ENCODE data around the gene MSMP. TPM values are rescaled to one million over a fixed set of nuclear protein-coding genes. Genes with fewer than 3 reads are reported as not detected.

MSMP gene
- total RNA-seq, 1 donor from 2014 or later, result not detected

GRCh38 chr9:35732185-35732799, 21.8 kb downstream of the MSMP start, which contains the start of the genes CREB3 and TLN1:
Gene CREB3 (plus strand): TSS chr9:35732666. CDS start chr9:35732773, 107 bp downstream.
Gene TLN1 (minus strand): TSS chr9:35732195. CDS start chr9:35725694, 6,501 bp downstream.
- peaks cover 2% of the 10 kb centered on the region for H3K36me3 ChIP-seq (ENCODE audit: control insufficient read depth, insufficient read depth, low read length)
- TF ChIP-seq, protein P1, sequence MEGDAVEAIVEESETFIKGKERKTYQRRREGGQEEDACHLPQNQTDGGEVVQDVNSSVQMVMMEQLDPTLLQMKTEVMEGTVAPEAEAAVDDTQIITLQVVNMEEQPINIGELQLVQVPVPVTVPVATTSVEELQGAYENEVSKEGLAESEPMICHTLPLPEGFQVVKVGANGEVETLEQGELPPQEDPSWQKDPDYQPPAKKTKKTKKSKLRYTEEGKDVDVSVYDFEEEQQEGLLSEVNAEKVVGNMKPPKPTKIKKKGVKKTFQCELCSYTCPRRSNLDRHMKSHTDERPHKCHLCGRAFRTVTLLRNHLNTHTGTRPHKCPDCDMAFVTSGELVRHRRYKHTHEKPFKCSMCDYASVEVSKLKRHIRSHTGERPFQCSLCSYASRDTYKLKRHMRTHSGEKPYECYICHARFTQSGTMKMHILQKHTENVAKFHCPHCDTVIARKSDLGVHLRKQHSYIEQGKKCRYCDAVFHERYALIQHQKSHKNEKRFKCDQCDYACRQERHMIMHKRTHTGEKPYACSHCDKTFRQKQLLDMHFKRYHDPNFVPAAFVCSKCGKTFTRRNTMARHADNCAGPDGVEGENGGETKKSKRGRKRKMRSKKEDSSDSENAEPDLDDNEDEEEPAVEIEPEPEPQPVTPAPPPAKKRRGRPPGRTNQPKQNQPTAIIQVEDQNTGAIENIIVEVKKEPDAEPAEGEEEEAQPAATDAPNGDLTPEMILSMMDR (IDR thresholded peaks at IDR 0.05; ENCODE audit: insufficient read depth, low read length, poor library complexity, severe bottlenecking), result no peak
- peak within 1 kb of the TSS; percentile 93 for H3K4me3 ChIP-seq (ENCODE audit: low read depth, low read length)
- DNase-seq (ENCODE audit: low read depth), result peak; percentile 95
- no peaks in the 10 kb centered on the region for H3K27me3 ChIP-seq (ENCODE audit: control insufficient read depth, insufficient read depth, low read length)

DNA sequence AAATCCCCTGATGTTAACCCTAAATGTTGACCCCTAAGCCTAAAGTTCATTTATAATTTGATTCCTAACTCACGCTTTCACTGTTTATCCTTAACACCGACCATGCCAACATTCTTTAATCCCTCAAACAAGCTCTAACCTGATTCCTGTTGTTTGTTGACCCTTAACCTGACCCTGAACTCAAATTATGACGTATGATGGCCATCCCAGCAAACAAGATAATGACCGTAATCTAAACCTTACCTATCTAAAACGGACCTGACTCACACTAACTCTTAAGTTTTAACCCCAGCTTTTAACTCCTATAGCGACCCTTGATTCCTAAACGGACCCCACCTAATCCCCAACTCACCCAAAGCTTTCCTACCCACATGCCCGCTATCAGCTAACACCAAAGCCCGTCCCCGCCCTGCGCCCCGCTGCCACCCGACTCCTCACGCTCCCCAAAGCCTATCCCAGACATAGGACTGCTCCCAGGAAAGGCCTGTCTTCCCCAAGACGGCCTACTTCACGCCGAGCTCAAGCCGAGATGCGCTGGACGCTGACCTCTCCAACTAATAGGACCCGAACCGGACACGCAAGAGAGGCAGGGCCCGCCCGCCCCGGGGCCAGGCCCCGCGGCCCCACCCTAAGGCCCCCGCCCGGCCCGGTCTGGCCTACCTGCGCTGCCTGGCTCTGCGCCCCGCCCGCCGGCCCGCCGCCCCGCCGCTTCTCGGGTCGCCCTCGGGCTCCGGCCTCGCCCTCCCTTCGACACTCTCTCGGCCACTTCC, 22.5 kb downstream of the MSMP start:
- no peak for DNase-seq (ENCODE audit: low read depth)
- Histone ChIP-seq H3K4me3 (ENCODE audit: low read depth, low read length) (peak overlapping the region; percentile 93), H3K36me3 (ENCODE audit: control insufficient read depth, insufficient read depth, low read length) (no peaks in the 10 kb centered on the region), H3K27me3 (ENCODE audit: control insufficient read depth, insufficient read depth, low read length) (no peaks in the 10 kb centered on the region)
- TF ChIP-seq, protein P1 (IDR thresholded peaks at IDR 0.05; ENCODE audit: insufficient read depth, low read length, poor library complexity, severe bottlenecking), result no peak

DNA sequence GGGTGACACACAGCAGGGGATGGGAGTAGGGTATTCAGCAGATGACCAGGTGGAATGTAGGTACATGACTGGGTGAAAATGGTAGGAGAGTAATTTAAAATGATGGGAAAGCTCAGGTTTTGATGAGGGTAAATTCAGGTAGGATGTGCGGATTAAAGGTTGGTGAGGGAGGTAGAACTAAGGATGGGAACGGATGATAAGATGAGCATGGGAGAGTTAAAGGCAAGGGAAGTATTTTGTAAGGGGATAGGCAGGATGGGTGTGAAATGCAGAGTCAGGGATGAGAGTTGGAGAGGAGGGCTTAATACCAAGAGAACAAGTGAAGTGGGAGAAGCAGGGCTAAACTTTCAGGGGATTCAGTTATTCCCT, 23.6 kb downstream of the MSMP start:
- DNase-seq (ENCODE audit: low read depth), result no peak
- TF ChIP-seq, protein P1 (IDR thresholded peaks at IDR 0.05; ENCODE audit: insufficient read depth, low read length, poor library complexity, severe bottlenecking), result no peak
- H3K4me3 ChIP-seq (ENCODE audit: low read depth, low read length), result peak overlapping the region; percentile 93
- no peaks in the 10 kb centered on the region for H3K27me3 ChIP-seq (ENCODE audit: control insufficient read depth, insufficient read depth, low read length)
- H3K36me3 ChIP-seq (ENCODE audit: control insufficient read depth, insufficient read depth, low read length), result no peaks in the 10 kb centered on the region

GRCh38 chr9:35729700-35730485, 24.2 kb downstream of the MSMP start:
- Histone ChIP-seq H3K36me3 (ENCODE audit: control insufficient read depth, insufficient read depth, low read length) (no peaks in the 10 kb centered on the region), H3K4me3 (ENCODE audit: low read depth, low read length) (peak overlapping the region; percentile 93), H3K27me3 (ENCODE audit: control insufficient read depth, insufficient read depth, low read length) (no peaks in the 10 kb centered on the region)
- TF ChIP-seq, protein P1 (IDR thresholded peaks at IDR 0.05; ENCODE audit: insufficient read depth, low read length, poor library complexity, severe bottlenecking), result peak; percentile 72
- no peak for DNase-seq (ENCODE audit: low read depth)

DNA sequence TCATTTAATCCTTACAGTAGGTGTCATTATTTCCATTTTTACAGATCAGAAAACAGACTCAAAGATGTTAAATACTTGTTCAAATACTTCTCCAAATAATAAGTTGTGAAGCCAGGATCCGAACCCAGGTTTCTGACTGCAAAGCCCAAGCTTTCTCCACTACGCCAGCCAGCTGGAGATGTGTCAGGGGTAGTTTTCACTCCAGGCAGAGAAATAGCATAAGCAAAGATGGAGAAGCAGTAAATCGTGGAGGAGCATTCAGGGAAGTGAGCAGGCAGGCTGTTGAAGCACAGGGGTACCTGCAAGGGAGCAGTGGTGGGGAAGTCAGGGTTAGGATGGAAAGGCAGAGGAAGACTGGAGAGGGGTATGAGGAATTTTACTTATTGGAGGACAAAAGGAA, 25.0 kb downstream of the MSMP start:
- H3K4me3 ChIP-seq (ENCODE audit: low read depth, low read length), result peak overlapping the region; percentile 93
- TF ChIP-seq, protein P1 (IDR thresholded peaks at IDR 0.05; ENCODE audit: insufficient read depth, low read length, poor library complexity, severe bottlenecking), result no peak
- H3K36me3 ChIP-seq (ENCODE audit: control insufficient read depth, insufficient read depth, low read length), result no peaks in the 10 kb centered on the region
- DNase-seq (ENCODE audit: low read depth), result no peak
- no peaks in the 10 kb centered on the region for H3K27me3 ChIP-seq (ENCODE audit: control insufficient read depth, insufficient read depth, low read length)
